ENCODE data around the gene KREMEN1.

- TF ChIP-seq, protein P1, sequence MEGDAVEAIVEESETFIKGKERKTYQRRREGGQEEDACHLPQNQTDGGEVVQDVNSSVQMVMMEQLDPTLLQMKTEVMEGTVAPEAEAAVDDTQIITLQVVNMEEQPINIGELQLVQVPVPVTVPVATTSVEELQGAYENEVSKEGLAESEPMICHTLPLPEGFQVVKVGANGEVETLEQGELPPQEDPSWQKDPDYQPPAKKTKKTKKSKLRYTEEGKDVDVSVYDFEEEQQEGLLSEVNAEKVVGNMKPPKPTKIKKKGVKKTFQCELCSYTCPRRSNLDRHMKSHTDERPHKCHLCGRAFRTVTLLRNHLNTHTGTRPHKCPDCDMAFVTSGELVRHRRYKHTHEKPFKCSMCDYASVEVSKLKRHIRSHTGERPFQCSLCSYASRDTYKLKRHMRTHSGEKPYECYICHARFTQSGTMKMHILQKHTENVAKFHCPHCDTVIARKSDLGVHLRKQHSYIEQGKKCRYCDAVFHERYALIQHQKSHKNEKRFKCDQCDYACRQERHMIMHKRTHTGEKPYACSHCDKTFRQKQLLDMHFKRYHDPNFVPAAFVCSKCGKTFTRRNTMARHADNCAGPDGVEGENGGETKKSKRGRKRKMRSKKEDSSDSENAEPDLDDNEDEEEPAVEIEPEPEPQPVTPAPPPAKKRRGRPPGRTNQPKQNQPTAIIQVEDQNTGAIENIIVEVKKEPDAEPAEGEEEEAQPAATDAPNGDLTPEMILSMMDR (conservative IDR thresholded peaks at IDR 0.05 in 1 of 2, IDR thresholded peaks at IDR 0.05 in 1 of 2; ENCODE audit: extremely low read depth in 1 of 2, insufficient read depth in 1 of 2, low read depth in 1 of 2, low read length in 2 of 2): no peak
- TF ChIP-seq EZH2 (IDR thresholded peaks at IDR 0.05; ENCODE audit: borderline replicate concordance, low read length): no peak
These were observed at the start of gene KREMEN1 for GRCh38 chr22:29072979-29073617.

All from mammary epithelial cell (primary cell).